Measurements from ENCODE around the gene DERL3. TPM values are rescaled to one million over a fixed set of nuclear protein-coding genes. Genes with fewer than 3 reads are reported as not detected.
A peak's percentile ranks its signal among the peaks of the same experiment; 100 is the strongest.

The DERL3 gene
- total and polyA plus RNA-seq, 2 donors (not counting 1 experiment from before 2014, with no cell fraction given): 77.0 to 142 TPM

GRCh38 chr22:23859201-23859600 is 20.4 kb upstream of the DERL3 start:
- ChIA-PET CTCF (interaction anchor here (0.7 to 3.7 kb wide), 4 partner anchors 10 to 123 kb away, joined by 3 to 39 read pairs (median 7); partner anchors contain the start of gene MIF), POLR2A (interaction anchor here (0.5 to 1.8 kb wide), 4 partner anchors 35 to 1678 kb away, joined by 3 to 13 read pairs (median 4); partner anchors contain the start of genes MIF and MMP11)
- Histone ChIP-seq H3K9me3 (ENCODE audit: control extremely low read depth in 1 of 3, control insufficient read depth in 2 of 3, insufficient read depth in 1 of 3, low read length in 2 of 3) (no peaks in the 10 kb centered on the region), H3K9ac (ENCODE audit: low read length) (no peak overlapping the region), H3K27me3 (replicated peaks in 1 of 4; ENCODE audit: control extremely low read depth in 1 of 4, control insufficient read depth in 3 of 4, insufficient read depth in 4 of 4, low read length in 3 of 4) (no peaks in the 10 kb centered on the region), H3K4me3 (ENCODE audit: control extremely low read depth in 1 of 5, extremely low read depth in 1 of 5, insufficient read depth in 1 of 5, low read depth in 2 of 5, low read length in 4 of 5) (no peak overlapping the region), H3K4me2 (replicated peaks; ENCODE audit: low read depth, low read length, poor library complexity, severe bottlenecking) (peak overlapping the region; percentile 95), H2AFZ (ENCODE audit: insufficient read depth, low read depth, low read length, poor library complexity, severe bottlenecking) (no peak overlapping the region), H4K20me1 (ENCODE audit: control insufficient read depth, insufficient read depth, low read length, poor library complexity, severe bottlenecking) (no peaks in the 10 kb centered on the region), H3K36me3 (replicated peaks in 1 of 2; ENCODE audit: control extremely low read depth in 1 of 2, control insufficient read depth in 1 of 2, extremely low read depth in 1 of 2, insufficient read depth in 2 of 2, low read length in 1 of 2) (peaks cover 0 to 7% of the 10 kb centered on the region in 2 experiments), H3K79me2 (ENCODE audit: control insufficient read depth, insufficient read depth, low read length) (peaks cover 37% of the 10 kb centered on the region), H3K27ac (ENCODE audit: low read length in 2 of 2) (no peak overlapping the region), H3K4me1 (ENCODE audit: control insufficient read depth in 2 of 2, insufficient read depth in 2 of 2, low read length in 2 of 2) (peaks cover 15 to 25% of the 10 kb centered on the region in 2 donors)
- peak overlapping the region; percentile 99 for H3K27ac Mint-ChIP-seq
- H3K4me1 Mint-ChIP-seq: peaks cover 26% of the 10 kb centered on the region
- peak overlapping the region; percentile 95 for H3K4me3 Mint-ChIP-seq
- TF ChIP-seq CTCF (IDR thresholded peaks at IDR 0.05) (no peak), EZH2 (IDR thresholded peaks at IDR 0.05; ENCODE audit: borderline replicate concordance, insufficient read depth, low read depth, low read length, poor library complexity, severe bottlenecking) (no peak)
- no peaks in the 10 kb centered on the region for H3K9me3 Mint-ChIP-seq (ENCODE audit: insufficient read depth)
- DNase-seq (no peak), ATAC-seq (ENCODE audit: low read depth) (no peak)
- no peaks in the 10 kb centered on the region for H3K27me3 Mint-ChIP-seq
- intact Hi-C loops (cut with micrococcal nuclease): loop anchor here (5.0 kb wide), 3 partner anchors 33 to 142 kb away; partner anchors contain the start of gene MIF
- WGBS (ENCODE audit: insufficient coverage): 81% methylated on average over 4 of the region's 4 CpGs

GRCh38 chr22:23858484-23858815 is 19.6 kb upstream of the DERL3 start:
- Mint-ChIP-seq H3K4me1 (peaks cover 26% of the 10 kb centered on the region), H3K4me3 (peak overlapping the region; percentile 95), H3K27me3 (no peaks in the 10 kb centered on the region), H3K9me3 (ENCODE audit: insufficient read depth) (no peaks in the 10 kb centered on the region), H3K27ac (peak overlapping the region; percentile 99)
- Histone ChIP-seq H3K36me3 (replicated peaks in 1 of 2; ENCODE audit: control extremely low read depth in 1 of 2, control insufficient read depth in 1 of 2, extremely low read depth in 1 of 2, insufficient read depth in 2 of 2, low read length in 1 of 2) (peaks cover 0 to 7% of the 10 kb centered on the region in 2 experiments), H3K79me2 (ENCODE audit: control insufficient read depth, insufficient read depth, low read length) (peaks cover 30% of the 10 kb centered on the region), H2AFZ (ENCODE audit: insufficient read depth, low read depth, low read length, poor library complexity, severe bottlenecking) (peak overlapping the region; percentile 99), H3K9me3 (ENCODE audit: control extremely low read depth in 1 of 3, control insufficient read depth in 2 of 3, insufficient read depth in 1 of 3, low read length in 2 of 3) (no peaks in the 10 kb centered on the region), H3K4me2 (replicated peaks; ENCODE audit: low read depth, low read length, poor library complexity, severe bottlenecking) (peak overlapping the region; percentile 95), H3K27ac (ENCODE audit: low read length in 2 of 2) (peak overlapping the region; percentile 72 to 78), H4K20me1 (ENCODE audit: control insufficient read depth, insufficient read depth, low read length, poor library complexity, severe bottlenecking) (no peaks in the 10 kb centered on the region), H3K9ac (ENCODE audit: low read length) (peak overlapping the region; percentile 93), H3K27me3 (replicated peaks in 1 of 4; ENCODE audit: control extremely low read depth in 1 of 4, control insufficient read depth in 3 of 4, insufficient read depth in 4 of 4, low read length in 3 of 4) (no peaks in the 10 kb centered on the region), H3K4me1 (ENCODE audit: control insufficient read depth in 2 of 2, insufficient read depth in 2 of 2, low read length in 2 of 2) (peaks cover 15 to 25% of the 10 kb centered on the region in 2 donors), H3K4me3 (ENCODE audit: control extremely low read depth in 1 of 5, extremely low read depth in 1 of 5, insufficient read depth in 1 of 5, low read depth in 2 of 5, low read length in 4 of 5) (peak overlapping the region; percentile 32 to 94 (median 86))
- no peak for ATAC-seq (ENCODE audit: low read depth)
- DNase-seq: no peak
- WGBS (ENCODE audit: insufficient coverage): no CpG with 5 or more reads among the region's 7 CpGs
- TF ChIP-seq CTCF (IDR thresholded peaks at IDR 0.05) (no peak), EZH2 (IDR thresholded peaks at IDR 0.05; ENCODE audit: borderline replicate concordance, insufficient read depth, low read depth, low read length, poor library complexity, severe bottlenecking) (no peak)
- ChIA-PET CTCF (interaction anchor here (0.6 to 3.7 kb wide), 7 partner anchors 10 to 122 kb away, joined by 3 to 39 read pairs (median 7); partner anchors contain the start of gene MIF), POLR2A (interaction anchor here (0.7 to 2.3 kb wide), 6 partner anchors 9 to 145 kb away, joined by 3 to 50 read pairs (median 6); partner anchors contain the start of genes MIF and MMP11)
- intact Hi-C loops (cut with micrococcal nuclease): loop anchor here (5.0 kb wide), 3 partner anchors 34 to 141 kb away; partner anchors contain the start of gene MIF

All from B cell (primary cell).